SU-DHL-6 (cell line): ENCODE measurements around the gene TEAD1.

Experiments used
- CTCF ChIP-seq: fragments of 200-600 bp; sonication (generic); IDR thresholded peaks from one replicate; pipeline ENCODE4 v1.5.1; 2017; ENCODE audit warnings: antibody characterized with exemption, mild to moderate bottlenecking, low read length, moderate library complexity; ENCODE audit not compliant: insufficient read depth, poor library complexity, severe bottlenecking
- EZH2phosphoT487 ChIP-seq: fragments of 200-600 bp; sonication (generic), shearing (Covaris generic); conservative IDR thresholded peaks from 2 replicates; pipeline ENCODE4 v1.6.1; 2018; ENCODE audit warnings: mild to moderate bottlenecking, antibody characterized with exemption, low read length, moderate library complexity, mixed read lengths

GRCh38 chr11:12756867-12757266 is 82.6 kb downstream of the TEAD1 start:
- no peak for TF ChIP-seq CTCF
- no peak for TF ChIP-seq EZH2phosphoT487
